HG02981 (cell line): ENCODE measurements around the gene CNGB1.
A peak's percentile ranks its signal among the peaks of the same experiment; 100 is the strongest.
"Not testable (repeated sequence)": the region's sequence is repeated elsewhere in the genome, so short reads cannot be mapped to it uniquely, and the experiment has no call there.

Experiments used
- ATAC-seq: cut with Tn5 transposase; IDR thresholded peaks from one replicate; pipeline ENCODE4 v1.9.1; 2021; ENCODE audit warnings: mild to moderate bottlenecking, moderate library complexity; ENCODE audit not compliant: unreplicated experiment

Gene CNGB1

GRCh38 chr16:57970970-57971369 lies at the start of gene CNGB1:
Gene CNGB1, minus strand, starts transcription at chr16:57971128. Its CDS starts 3,842 bp downstream, at chr16:57967286.
- ATAC-seq: no peak

GRCh38 chr16:58019866-58020538 lies 49.1 kb upstream of the CNGB1 start:
- no peak for ATAC-seq

- no peak for ATAC-seq
Measured at GRCh38 chr16:58018803-58019202, 47.9 kb upstream of the CNGB1 start.

- no peak for ATAC-seq
Measured at GRCh38 chr16:58016840-58017446, 46.0 kb upstream of the CNGB1 start.

- ATAC-seq: no peak
Measured at GRCh38 chr16:58013201-58013956, 42.5 kb upstream of the CNGB1 start.

GRCh38 chr16:58012481-58012880 lies 41.6 kb upstream of the CNGB1 start:
- ATAC-seq: no peak

- no peak for ATAC-seq
Measured at GRCh38 chr16:58011652-58012051, 40.7 kb upstream of the CNGB1 start.

GRCh38 chr16:58010886-58011285 lies 40.0 kb upstream of the CNGB1 start:
- ATAC-seq: no peak

- no peak for ATAC-seq
Measured at GRCh38 chr16:58009856-58010416, 39.0 kb upstream of the CNGB1 start.

- not testable (repeated sequence) for ATAC-seq
Measured at GRCh38 chr16:58004736-58005135, 33.8 kb upstream of the CNGB1 start.

GRCh38 chr16:58002936-58003335 lies 32.0 kb upstream of the CNGB1 start:
- no peak for ATAC-seq

- ATAC-seq: no peak
Measured at GRCh38 chr16:58002416-58002800, 31.5 kb upstream of the CNGB1 start.

- no peak for ATAC-seq
Measured at GRCh38 chr16:58001781-58002415, 31.0 kb upstream of the CNGB1 start.

- ATAC-seq: peak; percentile 77
Measured at GRCh38 chr16:58000706-58001676, 30.1 kb upstream of the CNGB1 start, which contains the start of gene USB1. Gene USB1, plus strand, starts transcription at chr16:58001407. Its CDS starts 77 bp downstream, at chr16:58001484.

- ATAC-seq: peak; percentile 23
Measured at GRCh38 chr16:57999971-58000705, 29.2 kb upstream of the CNGB1 start, which contains the start of gene ZNF319. Gene ZNF319, minus strand, starts transcription at chr16:58000672. Its CDS starts 2,407 bp downstream, at chr16:57998265.

GRCh38 chr16:57999366-57999970 lies 28.5 kb upstream of the CNGB1 start:
- no peak for ATAC-seq

- no peak for ATAC-seq
Measured at GRCh38 chr16:57998992-57999365, 28.1 kb upstream of the CNGB1 start.

GRCh38 chr16:57998486-57998885 lies 27.6 kb upstream of the CNGB1 start:
- no peak for ATAC-seq
